Muscle of arm (tissue), 12 donors: Measurements from ENCODE around the gene VENTX. TPM values are rescaled to one million over a fixed set of nuclear protein-coding genes. Genes with fewer than 3 reads are reported as not detected.

Experiments
- DNase-seq: peaks from one replicate; pipeline ENCODE4 v3.0.0-alpha.2; 2013
- polyA plus RNA-seq, 12 donors: library from polyadenylated mRNA; unstranded; fragments of 120-200 nt; gene quantifications; one replicate each; pipeline ENCODE4 v1.2.1, GENCODE V29; 2013; ENCODE audit not compliant: insufficient read length in 12 of 12

The VENTX gene
- polyA plus RNA-seq, 12 donors: 0.15 to 0.43 (median 0.19) TPM; not detected in 2

- no peak for DNase-seq
Observed at GRCh38 chr10:133271521-133272300, 34.1 kb downstream of the VENTX start.

GRCh38 chr10:133272301-133272963 is 34.8 kb downstream of the VENTX start:
- DNase-seq: no peak

DNA sequence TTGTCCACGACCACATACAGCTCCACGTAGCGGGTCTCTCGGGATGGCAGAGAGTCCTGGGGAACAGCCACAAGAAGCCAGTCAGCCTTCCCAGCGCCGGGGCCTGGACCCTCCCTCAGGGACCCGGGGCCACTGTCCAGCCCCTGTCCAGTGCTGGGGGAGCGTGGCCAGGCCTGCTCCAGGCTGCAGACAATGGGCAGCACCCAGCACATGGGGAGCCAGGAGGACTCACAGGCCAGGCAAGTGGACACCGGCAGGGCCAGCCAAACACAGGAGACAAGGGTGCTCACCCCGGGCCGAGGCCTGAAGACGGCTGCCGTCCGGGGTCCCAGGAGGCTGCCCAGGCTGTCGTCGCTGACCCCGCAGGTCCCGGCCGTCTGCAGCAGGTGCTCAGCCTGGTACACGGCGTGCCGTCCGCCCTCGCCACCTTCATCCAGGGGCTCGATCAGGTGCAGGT is 35.3 kb downstream of the VENTX start:
- DNase-seq: no peak

DNA sequence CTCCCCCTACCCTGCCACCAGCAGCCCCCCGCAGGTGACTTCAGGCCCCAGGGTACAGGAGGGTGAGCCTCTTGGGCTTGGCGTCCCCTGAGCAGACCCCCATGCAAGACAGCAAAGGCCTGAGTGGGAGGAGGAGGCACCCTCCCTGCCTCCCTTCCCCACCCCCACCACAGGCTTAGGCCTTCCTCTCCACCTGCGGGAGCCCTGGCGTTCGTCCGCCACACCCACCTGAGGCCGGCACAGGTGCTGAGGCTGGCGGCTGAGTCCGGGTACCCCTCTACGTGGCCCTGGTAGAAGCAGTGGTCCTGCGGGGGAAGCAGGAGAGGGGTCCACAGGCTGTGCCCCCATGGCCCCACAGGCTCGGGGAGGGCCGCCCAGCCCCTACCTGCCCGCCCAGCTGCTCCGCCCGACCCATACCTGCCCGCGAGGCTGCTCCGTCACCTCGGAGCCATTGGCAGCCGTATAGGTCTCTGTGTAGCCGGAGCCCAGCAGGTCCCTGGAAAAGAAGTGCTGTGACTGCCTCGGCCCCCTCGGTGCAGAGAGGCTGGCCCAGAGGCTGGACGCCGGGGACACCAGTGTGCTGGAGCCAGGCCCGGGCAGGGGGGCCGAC is 36.0 kb downstream of the VENTX start:
- no peak for DNase-seq

GRCh38 chr10:133274751-133275683 is 37.4 kb downstream of the VENTX start:
- DNase-seq: no peak

DNA sequence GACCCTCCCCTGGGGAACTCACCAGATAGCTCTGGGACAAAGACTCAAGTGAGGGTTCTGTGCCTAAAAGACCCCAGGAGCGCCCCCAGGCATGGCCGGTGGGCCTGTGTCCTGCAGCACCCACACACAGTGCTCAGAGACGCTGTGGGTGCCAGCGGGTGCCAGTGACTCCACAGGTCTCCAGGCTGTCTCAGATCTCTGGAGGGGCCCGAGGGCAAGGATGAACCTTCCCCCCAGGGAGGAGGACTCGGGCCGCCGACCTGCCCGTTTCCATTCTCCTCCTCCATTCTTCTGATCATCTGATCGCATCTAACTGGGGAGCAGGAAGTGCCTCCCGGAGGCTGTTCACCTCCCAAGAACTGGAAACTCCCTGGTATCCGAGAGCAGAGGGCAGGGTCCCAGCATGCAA is 38.0 kb downstream of the VENTX start:
- no peak for DNase-seq

DNA sequence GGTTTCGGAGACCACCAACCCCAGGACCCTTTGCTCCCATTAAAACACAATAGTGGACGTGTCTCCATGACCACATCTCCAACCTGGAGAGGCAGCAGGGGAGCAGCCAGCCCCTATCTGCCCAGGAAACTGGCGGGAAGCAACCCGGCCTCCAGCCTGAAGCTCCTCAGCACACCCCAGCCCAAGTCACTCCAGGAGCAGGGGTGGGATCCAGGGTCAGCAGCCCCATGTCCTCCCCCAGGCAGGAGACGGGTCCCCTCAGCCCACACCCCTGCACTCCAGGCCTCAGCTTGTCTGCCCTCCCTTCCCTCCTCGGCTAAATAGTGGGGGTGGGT is 38.4 kb downstream of the VENTX start:
- DNase-seq: no peak

DNA sequence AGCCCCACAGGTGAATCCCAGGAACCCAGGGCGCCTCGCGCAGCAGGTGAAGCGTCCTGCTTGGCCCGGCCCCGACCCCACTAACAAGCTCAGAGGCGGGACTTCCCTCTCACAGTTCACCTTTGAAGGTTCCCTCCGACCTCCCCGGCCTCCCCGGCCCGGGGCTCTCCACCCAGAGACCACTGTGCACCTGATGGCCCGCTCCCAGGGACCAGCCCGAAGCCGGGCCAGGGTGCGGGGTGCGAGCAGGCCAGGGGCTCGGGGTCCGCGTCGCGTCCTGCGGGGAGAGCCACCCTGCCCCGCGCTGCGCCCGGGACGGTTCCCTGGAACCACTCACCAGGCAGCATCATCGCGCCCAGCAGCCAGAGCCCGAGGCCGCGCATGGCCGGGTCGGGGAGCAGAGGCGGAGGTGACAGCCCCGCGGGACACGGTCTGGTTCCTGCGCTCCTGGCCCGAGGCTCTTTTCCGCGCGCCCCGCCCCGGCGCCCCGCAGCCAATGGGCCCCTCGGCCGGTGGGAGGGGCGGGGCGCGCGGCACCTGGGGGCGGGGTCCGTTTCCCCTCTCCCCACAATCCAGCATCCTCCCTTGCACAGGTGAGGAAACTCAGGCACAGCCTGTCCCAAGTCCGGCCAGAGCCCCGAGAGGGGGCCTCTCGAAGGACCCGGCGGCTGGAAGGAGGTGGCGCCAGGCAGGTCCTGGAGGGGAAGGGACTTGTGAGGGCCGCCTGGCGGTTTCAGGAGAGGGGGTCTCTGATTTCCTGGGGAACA is 39.0 kb downstream of the VENTX start, which contains the start of gene ADAM8:
ADAM8 (minus strand) TSS at position 434 of the 767 bp plus-strand sequence; CDS start at position 383, 51 bp downstream.
- no peak for DNase-seq

GRCh38 chr10:133277277-133277992 is 39.8 kb downstream of the VENTX start:
- DNase-seq: no peak

DNA sequence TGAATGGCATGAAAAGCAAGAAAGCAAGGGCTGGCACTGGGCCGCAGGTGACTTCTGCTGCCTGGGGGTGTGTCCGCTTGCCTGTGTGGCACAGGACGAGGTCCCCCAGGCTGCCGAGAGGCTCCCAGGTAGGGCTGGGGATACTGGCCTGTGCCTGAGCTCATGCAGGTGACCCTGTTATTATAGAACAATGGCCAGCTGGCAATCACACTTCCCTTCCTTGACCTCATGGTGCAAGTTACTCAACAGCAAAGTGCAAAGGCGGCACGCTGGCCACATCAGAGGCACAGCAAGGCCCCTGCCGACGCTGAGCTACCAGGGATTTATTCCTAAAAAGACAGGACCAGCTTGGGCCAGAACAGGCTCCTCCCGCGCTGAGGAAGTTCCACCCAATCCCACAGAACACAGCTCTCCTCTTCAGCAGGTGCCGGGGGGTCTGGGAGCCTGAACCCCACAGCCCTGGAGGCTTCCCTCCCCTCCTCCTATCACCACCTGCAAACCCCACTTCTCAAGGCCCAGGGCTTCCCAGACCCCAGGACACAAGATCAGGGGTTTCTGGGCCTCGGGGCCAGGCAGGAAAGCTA is 40.4 kb downstream of the VENTX start:
- no peak for DNase-seq

- no peak for DNase-seq
Observed at GRCh38 chr10:133278577-133279265, 41.1 kb downstream of the VENTX start.

- DNase-seq: no peak
Observed at GRCh38 chr10:133279326-133280226, 41.9 kb downstream of the VENTX start.

DNA sequence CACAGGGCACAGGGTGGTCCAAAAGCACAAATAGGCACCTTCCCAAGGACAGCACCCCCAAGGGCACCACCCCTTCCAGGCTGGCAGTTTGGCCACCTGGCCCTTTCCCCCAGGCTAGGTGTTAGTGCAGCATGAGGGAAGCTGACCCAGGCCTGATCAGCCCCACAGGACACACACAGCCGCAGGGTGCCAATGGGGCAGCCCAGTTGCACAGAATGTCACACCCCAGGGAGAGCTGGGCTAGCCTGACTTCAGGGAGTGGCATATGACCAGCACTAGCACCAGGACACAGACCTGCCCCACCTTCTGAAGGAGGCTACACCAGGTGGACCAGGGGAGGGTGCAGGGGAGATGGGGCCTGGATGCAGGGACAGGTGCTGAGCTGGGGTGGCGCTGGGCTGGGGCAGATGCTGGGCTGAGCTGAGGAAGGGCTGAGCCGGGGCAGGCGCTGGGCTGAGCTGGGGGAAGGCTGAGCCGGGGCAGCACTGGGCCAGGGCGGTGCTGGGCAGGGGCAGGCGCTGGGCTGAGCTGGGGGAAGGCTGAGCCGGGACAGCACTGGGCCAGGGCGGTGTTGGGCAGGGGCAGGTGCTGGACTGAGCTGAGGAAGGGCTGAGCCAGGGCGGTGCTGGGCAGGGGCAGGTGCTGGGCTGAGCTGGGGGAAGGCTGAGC is 42.9 kb downstream of the VENTX start:
- no peak for DNase-seq

- no peak for DNase-seq
Observed at GRCh38 chr10:133281084-133281483, 43.4 kb downstream of the VENTX start.

GRCh38 chr10:133281628-133282372 is 44.1 kb downstream of the VENTX start:
- no peak for DNase-seq

DNA sequence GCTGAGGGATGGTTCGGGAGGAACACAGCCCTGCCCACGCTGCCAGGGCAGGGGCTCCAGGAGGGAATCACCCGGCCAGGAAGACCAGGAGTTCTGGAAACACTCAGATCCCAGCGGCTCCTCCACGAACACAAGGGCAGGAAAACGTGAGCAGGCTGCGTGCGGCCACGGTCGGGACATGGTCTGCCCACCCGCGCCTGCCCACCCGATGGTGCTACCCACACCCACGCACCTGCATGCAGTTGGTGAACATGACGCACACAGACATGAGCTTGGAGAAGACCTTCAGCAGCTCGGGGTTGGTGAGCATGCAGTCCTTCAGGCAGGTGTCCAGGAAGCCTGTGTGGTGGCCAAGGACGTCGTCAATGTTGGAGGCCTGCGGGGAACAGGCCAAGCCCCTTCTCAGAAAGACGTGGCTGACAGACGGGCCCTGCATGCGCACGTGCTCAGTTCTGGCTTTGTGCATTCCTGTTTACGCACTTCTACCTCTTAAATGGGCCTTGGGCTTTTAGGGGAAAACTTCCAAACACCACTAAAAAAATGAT is 45.3 kb downstream of the VENTX start:
- no peak for DNase-seq
